Measurements from ENCODE around the gene SH3BGR.

GRCh38 chr21:39445321-39446269 is 6.2 kb upstream of the SH3BGR start, which contains the start of gene LCA5L:
- peak; percentile 73 for TF ChIP-seq MYC (IDR thresholded peaks at IDR 0.05; ENCODE audit: low read depth, low read length)
- TF ChIP-seq, protein P1, sequence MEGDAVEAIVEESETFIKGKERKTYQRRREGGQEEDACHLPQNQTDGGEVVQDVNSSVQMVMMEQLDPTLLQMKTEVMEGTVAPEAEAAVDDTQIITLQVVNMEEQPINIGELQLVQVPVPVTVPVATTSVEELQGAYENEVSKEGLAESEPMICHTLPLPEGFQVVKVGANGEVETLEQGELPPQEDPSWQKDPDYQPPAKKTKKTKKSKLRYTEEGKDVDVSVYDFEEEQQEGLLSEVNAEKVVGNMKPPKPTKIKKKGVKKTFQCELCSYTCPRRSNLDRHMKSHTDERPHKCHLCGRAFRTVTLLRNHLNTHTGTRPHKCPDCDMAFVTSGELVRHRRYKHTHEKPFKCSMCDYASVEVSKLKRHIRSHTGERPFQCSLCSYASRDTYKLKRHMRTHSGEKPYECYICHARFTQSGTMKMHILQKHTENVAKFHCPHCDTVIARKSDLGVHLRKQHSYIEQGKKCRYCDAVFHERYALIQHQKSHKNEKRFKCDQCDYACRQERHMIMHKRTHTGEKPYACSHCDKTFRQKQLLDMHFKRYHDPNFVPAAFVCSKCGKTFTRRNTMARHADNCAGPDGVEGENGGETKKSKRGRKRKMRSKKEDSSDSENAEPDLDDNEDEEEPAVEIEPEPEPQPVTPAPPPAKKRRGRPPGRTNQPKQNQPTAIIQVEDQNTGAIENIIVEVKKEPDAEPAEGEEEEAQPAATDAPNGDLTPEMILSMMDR (IDR thresholded peaks at IDR 0.05; ENCODE audit: low read depth, low read length): no peak
- peak; percentile 80 for TF ChIP-seq POLR2A (IDR thresholded peaks at IDR 0.05; ENCODE audit: extremely low read depth, insufficient read length)
- TF ChIP-seq MAX (IDR thresholded peaks at IDR 0.05; ENCODE audit: low read depth, low read length): peak; percentile 83
